NCI-H146 treated with DMSO at 0.1 percent for 48 hours (cell line): ENCODE measurements around the gene IQCC.

Experiments
- DNase-seq: peaks from one replicate; lab custom pipeline; 2025; ENCODE audit not compliant: unreplicated experiment; lab: John Stamatoyannopoulos, UW

The IQCC gene

GRCh38 chr1:32255072-32256071 lies 49.9 kb downstream of the IQCC start:
- DNase-seq, result no peak

GRCh38 chr1:32256473-32257226 lies 51.2 kb downstream of the IQCC start:
- DNase-seq, result no peak

- DNase-seq, result no peak
These were observed 51.7 kb downstream of the IQCC start for GRCh38 chr1:32257227-32257508.
